Measurements from ENCODE around the gene AFF1.

AFF1 gene

DNA sequence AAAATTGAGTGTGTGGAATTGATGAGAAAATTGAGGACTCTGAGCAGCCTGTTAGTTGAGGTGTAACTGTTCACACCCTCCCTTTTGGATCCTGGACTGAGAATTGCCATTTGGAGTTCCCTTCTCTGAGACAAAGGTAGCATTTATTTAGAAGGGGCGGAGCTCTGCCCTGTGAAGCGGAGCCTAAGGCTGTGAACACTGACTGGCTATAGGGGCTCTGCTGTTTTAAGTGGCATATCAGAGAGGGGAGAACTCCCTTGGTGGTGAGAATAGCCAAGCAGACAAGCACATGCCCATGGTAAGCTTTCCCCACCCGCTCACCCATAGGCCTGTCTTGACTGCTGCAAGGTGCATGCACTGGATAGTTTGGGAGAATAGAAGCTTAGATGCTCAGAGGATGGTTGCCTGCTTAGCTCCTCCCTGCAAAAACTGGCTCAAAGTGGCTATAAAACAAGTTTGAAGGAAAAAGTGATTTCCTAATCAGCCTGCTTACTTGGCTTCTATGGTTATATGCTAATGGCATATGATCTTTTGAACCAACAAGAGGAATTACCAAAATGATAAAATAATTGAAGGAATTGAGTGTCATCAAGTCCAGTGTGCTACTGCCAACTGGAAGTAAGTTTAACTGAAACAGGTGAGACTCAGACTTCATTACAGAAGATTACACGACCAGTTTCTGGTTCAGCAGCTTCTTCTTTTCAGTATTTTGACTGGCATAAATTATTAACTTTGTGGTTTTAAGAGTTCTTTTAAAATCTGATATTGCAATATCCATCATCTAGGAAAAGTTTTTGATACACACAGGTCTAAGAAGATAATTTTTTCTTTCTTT lies 108.4 kb downstream of the AFF1 start:
- CTCF ChIA-PET, result interaction anchor here (1.3 to 1.7 kb wide), 2 partner anchors 11 to 121 kb away, joined by 4 read pairs; no protein-coding TSS in a partner anchor
- Mint-ChIP-seq H3K4me1 (peaks cover 25% of the 10 kb centered on the region), H3K27ac (no peak overlapping the region), H3K27me3 (no peaks in the 10 kb centered on the region), H3K36me3 (peaks cover 17% of the 10 kb centered on the region), H3K4me3 (no peak overlapping the region), H3K9me3 (no peaks in the 10 kb centered on the region)
- DNase-seq, result no peak

DNA sequence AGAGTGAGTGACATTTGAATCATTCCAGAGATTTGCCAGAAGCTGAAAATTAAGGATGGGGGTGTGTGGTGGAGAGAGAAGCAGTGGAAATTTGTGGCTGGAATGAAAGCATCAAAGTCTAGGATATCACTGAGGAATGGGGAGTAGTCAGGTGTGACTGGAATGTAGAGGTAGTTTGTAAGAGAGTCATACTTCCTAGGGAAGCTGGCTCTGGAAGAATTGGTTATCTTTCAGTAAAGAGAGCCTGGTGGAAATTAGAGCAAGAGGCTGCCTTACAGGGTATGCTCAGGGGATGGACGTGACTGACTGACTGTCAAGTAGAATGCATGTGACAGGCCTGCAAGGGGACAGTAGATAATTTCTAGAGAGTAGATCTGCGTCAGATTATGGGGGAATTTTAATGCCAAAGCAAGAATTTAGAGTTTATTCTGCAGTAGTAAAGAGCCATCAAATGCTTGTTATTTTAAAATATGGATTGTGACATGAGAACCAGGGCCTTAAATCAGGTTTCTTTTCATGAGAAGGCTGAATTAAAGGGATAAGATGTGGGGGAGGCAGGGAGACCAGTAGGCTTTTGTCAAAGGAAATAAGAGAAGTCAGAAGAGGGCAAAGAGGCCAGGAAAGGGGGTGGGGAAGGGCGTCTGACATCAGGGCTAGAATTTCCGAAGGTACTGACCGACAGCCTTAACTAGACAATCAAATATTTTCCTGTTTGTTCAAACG lies 109.9 kb downstream of the AFF1 start:
- Mint-ChIP-seq H3K27me3 (no peaks in the 10 kb centered on the region), H3K4me1 (peaks cover 25% of the 10 kb centered on the region), H3K9me3 (no peaks in the 10 kb centered on the region), H3K36me3 (peaks cover 26% of the 10 kb centered on the region), H3K27ac (no peak overlapping the region), H3K4me3 (no peak overlapping the region)
- no peak for DNase-seq
- CTCF ChIA-PET, result interaction anchor here (1.3 to 1.7 kb wide), 2 partner anchors 13 to 122 kb away, joined by 4 read pairs; no protein-coding TSS in a partner anchor

DNA sequence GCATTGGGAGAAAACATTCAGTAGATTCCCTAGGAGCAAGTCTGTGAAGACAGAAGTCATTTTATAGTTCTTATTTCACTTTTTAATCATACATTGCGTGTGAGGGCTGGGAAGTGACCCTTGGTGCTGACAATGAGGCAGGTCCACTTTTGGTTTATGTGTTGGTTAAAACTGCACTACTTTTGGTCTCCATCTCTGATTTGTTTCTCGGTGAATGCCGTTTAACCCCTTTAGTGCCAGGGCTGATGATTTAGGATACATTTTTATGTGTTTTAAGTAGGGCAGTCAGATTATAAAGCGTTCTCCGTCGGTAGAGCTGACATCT lies 110.4 kb downstream of the AFF1 start:
- Mint-ChIP-seq H3K27ac (no peak overlapping the region), H3K4me3 (no peak overlapping the region), H3K36me3 (peaks cover 26% of the 10 kb centered on the region), H3K9me3 (no peaks in the 10 kb centered on the region), H3K27me3 (no peaks in the 10 kb centered on the region), H3K4me1 (peaks cover 27% of the 10 kb centered on the region)
- CTCF ChIA-PET, result no interaction called here
- DNase-seq, result no peak

DNA sequence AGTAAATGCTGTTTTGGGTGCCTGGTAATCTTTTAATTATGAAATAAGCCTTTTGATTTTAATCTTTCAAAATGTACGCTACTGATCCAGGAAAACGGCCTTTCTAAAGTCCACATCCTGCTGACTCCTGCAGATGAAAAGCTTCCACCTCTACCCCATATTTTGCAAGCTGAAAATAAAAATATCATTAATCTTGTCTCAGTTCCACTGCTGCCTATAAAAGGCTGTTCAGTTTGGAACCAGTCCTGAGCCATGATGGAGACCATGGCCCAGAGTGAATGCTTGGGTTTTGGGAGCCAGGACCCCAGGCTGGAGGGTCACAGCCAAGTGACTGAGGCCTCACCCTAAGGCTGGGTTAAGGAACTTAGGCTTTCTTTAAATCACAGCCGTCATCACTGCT lies 110.8 kb downstream of the AFF1 start:
- no peaks in the 10 kb centered on the region for H3K27me3 Mint-ChIP-seq
- H3K4me1 Mint-ChIP-seq, result peaks cover 32% of the 10 kb centered on the region
- H3K27ac Mint-ChIP-seq, result no peak overlapping the region
- CTCF ChIA-PET, result no interaction called here
- peaks cover 30% of the 10 kb centered on the region for H3K36me3 Mint-ChIP-seq
- no peaks in the 10 kb centered on the region for H3K9me3 Mint-ChIP-seq
- no peak overlapping the region for H3K4me3 Mint-ChIP-seq
- DNase-seq, result no peak

DNA sequence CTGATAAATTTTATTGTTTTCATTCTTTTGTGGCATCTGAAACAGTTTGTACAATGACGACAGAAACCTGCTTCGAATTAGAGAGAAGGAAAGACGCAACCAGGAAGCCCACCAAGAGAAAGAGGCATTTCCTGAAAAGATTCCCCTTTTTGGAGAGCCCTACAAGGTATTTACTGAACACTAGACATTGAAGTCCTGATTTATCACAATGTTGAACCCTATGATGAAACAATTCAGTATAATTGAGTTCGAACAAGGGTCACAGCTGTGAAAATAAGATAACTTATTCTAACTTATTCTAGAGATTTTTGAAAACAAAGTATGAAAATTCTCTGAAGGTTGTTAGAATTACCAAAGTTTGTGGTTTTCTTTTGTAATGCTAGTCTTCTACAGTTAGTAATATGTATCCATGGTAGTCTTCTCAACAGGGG lies 111.3 kb downstream of the AFF1 start:
- H3K27ac Mint-ChIP-seq, result no peak overlapping the region
- CTCF ChIA-PET, result no interaction called here
- peaks cover 34% of the 10 kb centered on the region for H3K4me1 Mint-ChIP-seq

DNA sequence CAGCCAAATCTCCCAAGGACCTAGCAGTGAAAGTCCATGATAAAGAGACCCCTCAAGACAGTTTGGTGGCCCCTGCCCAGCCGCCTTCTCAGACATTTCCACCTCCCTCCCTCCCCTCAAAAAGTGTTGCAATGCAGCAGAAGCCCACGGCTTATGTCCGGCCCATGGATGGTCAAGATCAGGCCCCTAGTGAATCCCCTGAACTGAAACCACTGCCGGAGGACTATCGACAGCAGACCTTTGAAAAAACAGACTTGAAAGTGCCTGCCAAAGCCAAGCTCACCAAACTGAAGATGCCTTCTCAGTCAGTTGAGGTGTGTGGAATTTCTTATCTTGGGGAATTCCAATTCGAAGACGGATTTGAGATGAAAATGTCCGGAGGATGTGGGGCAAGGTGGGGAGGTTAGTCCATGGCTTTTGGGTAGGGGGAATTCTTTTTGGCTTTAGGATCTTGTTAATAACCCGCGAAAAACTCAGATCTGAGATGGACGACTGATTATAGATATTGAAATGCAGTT lies 112.5 kb downstream of the AFF1 start:
- Mint-ChIP-seq H3K4me3 (no peak overlapping the region), H3K27ac (no peak overlapping the region), H3K9me3 (no peaks in the 10 kb centered on the region), H3K4me1 (peaks cover 25% of the 10 kb centered on the region), H3K27me3 (no peaks in the 10 kb centered on the region), H3K36me3 (peaks cover 42% of the 10 kb centered on the region)
- DNase-seq, result no peak
- CTCF ChIA-PET, result no interaction called here

More for the DNA sequence above, 111.3 kb downstream of the AFF1 start:
- Mint-ChIP-seq H3K36me3 (peaks cover 35% of the 10 kb centered on the region), H3K4me3 (no peak overlapping the region), H3K27me3 (no peaks in the 10 kb centered on the region), H3K9me3 (no peaks in the 10 kb centered on the region)
- DNase-seq, result no peak

DNA sequence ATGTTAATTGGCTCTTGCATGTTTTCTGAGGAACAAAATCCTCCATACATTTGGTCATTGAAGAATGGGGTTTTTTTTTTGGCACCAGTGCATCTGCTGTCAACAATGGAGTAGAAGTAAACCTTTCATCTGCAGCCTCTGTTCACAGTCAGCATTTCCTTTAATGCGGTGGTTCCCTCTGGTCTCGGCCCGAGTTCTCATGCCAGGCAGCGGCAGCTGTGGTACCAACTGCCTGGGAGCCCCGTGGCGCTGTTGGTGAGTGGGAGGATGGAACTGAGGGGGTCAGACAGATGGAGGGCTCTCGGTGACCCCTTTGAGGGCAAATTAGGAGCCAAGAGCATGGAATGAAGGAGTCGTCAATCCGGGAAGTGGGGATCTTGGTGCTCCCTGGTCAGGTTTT lies 114.7 kb downstream of the AFF1 start:
- Mint-ChIP-seq H3K4me1 (peaks cover 21% of the 10 kb centered on the region), H3K9me3 (no peaks in the 10 kb centered on the region), H3K4me3 (no peak overlapping the region), H3K27ac (peak overlapping the region; percentile 24), H3K27me3 (no peaks in the 10 kb centered on the region), H3K36me3 (peaks cover 52% of the 10 kb centered on the region)
- CTCF ChIA-PET, result no interaction called here
- no peak for DNase-seq

DNA sequence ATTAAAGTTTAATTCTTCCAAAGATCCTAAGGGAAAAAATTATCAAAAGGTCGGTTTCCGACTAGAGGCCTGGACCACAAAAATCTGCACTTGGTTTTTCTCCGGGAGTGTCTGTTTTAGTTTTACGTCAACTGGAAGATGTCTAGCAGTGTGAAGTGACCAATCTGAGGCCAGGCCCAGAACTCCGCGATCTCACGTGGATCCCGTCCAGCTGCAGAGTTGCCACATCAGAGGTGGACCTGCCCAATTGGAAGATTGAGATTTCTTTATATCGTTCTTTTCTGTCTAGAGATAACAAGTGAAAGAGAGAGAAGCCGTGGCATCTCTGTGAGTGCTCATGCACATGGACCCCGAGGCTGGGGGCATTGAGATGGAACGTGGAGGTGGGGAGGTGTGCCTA lies 115.8 kb downstream of the AFF1 start:
- Mint-ChIP-seq H3K27me3 (no peaks in the 10 kb centered on the region), H3K9me3 (no peaks in the 10 kb centered on the region), H3K4me3 (no peak overlapping the region), H3K36me3 (peaks cover 56% of the 10 kb centered on the region), H3K27ac (no peak overlapping the region), H3K4me1 (peaks cover 26% of the 10 kb centered on the region)
- CTCF ChIA-PET, result interaction anchor here (0.6 kb wide), 1 partner anchor 13 kb away, joined by 3 read pairs; no protein-coding TSS in a partner anchor
- no peak for DNase-seq

DNA sequence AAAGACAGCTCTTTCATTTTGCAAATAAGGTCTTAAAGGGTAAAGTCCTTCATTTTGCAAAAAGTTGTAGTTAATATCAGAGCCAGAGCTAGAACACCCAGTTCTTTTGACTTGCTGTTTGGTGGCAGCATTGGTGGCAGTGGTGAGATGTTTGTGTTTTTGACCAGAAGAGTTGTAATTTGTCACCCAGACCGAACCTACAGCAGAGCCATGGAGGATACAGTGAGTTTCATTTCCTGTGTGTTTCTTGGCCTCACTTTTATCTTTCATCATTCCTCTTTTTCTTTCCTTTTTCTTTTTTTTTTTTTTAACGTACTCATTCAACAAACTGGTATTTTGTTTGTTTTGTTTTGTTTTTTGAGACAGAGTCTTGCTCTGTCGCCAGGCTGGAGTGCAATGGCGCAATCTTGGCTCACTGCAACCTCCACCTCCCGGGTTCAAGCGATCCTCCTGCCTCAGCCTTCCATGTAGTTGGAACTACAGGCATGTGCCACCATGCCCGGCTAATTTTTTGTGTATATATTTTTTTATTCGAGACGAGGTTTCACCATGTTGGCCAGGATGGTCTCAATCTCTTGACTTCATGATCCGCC lies 116.4 kb downstream of the AFF1 start:
- CTCF ChIA-PET, result no interaction called here
- H3K9me3 Mint-ChIP-seq, result no peaks in the 10 kb centered on the region
- H3K36me3 Mint-ChIP-seq, result peaks cover 59% of the 10 kb centered on the region
- DNase-seq, result no peak
- no peak overlapping the region for H3K27ac Mint-ChIP-seq
- H3K4me1 Mint-ChIP-seq, result peaks cover 26% of the 10 kb centered on the region
- no peaks in the 10 kb centered on the region for H3K27me3 Mint-ChIP-seq
- H3K4me3 Mint-ChIP-seq, result no peak overlapping the region

DNA sequence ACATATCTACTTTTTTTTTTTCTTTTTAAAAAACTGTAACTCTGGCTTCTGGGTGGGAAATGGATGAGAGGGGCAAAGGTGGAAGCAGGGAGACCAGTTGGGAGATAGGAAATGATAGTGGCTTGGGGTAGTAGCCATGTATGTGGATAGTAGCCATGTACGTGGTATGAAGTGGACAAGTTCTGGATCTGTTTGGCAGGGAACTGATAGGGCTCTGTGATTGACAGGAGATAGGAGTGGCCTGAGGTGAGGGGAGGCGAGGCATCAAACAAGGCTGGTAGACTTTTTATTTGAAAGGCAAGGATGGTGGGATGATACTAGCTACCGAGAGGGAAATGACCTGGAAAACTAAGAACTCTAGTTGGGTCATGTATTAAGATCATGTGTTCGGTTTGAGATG lies 117.8 kb downstream of the AFF1 start:
- Mint-ChIP-seq H3K36me3 (peaks cover 49% of the 10 kb centered on the region), H3K27me3 (no peaks in the 10 kb centered on the region), H3K4me3 (no peak overlapping the region), H3K4me1 (peaks cover 29% of the 10 kb centered on the region), H3K27ac (no peak overlapping the region), H3K9me3 (no peaks in the 10 kb centered on the region)
- DNase-seq, result no peak
- CTCF ChIA-PET, result no interaction called here

DNA sequence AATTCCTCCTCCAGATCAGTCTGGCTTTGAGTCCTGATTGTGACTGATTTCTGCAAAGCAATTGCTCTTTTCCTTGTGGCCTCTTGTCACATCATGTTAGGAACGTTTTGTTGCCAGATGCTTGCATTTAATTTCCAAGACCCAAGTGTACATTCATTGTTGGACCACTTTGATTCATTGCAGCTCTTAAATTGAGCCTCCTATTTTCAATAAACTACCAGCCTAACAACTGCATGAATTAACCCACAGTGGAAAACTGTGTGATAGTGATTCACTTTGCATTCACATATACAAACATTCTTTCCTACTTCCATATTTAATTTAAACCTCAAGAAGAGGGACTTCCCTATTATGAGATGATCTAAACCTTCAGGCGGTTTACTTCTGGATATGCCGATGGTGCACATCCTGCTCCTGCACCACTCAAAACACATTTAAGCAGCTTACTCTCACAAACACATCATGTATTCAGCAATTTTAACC lies 118.4 kb downstream of the AFF1 start:
- H3K9me3 Mint-ChIP-seq, result no peaks in the 10 kb centered on the region
- CTCF ChIA-PET, result no interaction called here
- H3K36me3 Mint-ChIP-seq, result peaks cover 50% of the 10 kb centered on the region
- peaks cover 33% of the 10 kb centered on the region for H3K4me1 Mint-ChIP-seq
- no peak for DNase-seq
- no peak overlapping the region for H3K27ac Mint-ChIP-seq
- no peaks in the 10 kb centered on the region for H3K27me3 Mint-ChIP-seq
- no peak overlapping the region for H3K4me3 Mint-ChIP-seq

DNA sequence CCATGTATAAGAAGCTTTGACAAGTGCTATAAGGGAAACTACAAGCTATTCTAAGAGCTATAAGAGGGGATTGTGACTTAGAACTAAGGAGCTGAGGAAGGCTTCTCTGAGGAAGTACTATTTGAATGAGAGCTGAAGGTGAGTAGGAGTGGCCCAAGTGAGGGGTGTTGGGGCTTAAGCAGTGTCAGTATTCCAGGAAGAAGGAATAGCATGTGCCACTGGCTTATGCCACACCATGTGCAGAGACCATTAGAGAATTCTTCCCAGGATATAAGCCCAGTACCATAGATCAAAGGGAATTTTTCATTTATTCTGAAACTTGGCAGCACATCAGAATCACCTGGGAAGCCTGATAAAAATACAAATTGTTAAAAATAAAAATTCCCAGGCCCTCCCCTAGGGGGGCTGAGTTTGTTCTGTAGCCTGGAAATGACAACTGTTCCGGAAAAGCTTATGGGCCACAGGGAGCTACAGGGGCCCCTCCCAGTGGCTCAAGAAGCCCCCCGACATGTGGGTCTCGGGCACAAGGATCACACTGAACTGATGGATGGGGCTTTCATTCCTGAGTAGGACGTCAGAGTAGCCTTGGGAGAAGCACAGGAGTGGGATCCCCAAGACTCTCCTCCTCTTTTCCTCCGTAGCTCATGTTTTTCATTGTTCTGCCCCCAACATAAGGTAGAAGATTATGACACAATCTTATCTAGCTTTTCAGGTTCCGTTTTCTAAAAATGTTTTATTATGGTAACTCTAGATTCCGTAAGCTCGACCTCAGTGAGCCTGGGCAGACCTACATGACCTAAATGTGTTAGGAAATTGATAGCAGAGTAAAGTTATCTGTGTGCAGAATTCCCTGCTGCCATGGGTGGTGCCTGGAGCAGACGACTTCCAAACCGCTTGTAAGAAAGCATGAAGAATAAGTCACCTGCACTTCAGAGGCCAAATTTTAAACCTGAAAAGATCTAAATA lies 119.3 kb downstream of the AFF1 start:
- Mint-ChIP-seq H3K9me3 (no peaks in the 10 kb centered on the region), H3K27me3 (no peaks in the 10 kb centered on the region), H3K36me3 (peaks cover 51% of the 10 kb centered on the region), H3K4me3 (no peak overlapping the region), H3K27ac (no peak overlapping the region), H3K4me1 (peaks cover 42% of the 10 kb centered on the region)
- no peak for DNase-seq
- CTCF ChIA-PET, result no interaction called here

DNA sequence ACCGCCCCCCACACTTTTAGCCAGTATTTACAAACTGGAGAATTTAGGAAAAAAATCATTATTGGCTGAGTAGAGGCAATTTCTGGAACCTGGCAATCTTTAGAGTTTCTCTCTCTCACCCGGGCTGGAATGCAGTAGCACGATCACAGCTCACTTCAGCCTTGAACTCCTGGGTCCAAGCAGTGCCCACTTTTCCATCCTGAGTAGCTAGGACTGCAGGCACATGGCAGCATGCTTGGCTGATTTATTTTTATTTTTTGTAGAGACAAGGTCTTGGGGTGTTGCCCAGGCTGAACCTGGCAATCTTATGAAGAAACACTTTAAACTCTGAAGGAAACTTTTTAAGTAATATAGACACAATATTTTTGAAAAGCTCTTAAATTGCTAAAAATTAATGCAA lies 120.1 kb downstream of the AFF1 start:
- peaks cover 54% of the 10 kb centered on the region for H3K36me3 Mint-ChIP-seq
- no peaks in the 10 kb centered on the region for H3K27me3 Mint-ChIP-seq
- no peak overlapping the region for H3K4me3 Mint-ChIP-seq
- no peak overlapping the region for H3K27ac Mint-ChIP-seq
- peaks cover 41% of the 10 kb centered on the region for H3K4me1 Mint-ChIP-seq
- H3K9me3 Mint-ChIP-seq, result no peaks in the 10 kb centered on the region
- DNase-seq, result no peak
- CTCF ChIA-PET, result no interaction called here

DNA sequence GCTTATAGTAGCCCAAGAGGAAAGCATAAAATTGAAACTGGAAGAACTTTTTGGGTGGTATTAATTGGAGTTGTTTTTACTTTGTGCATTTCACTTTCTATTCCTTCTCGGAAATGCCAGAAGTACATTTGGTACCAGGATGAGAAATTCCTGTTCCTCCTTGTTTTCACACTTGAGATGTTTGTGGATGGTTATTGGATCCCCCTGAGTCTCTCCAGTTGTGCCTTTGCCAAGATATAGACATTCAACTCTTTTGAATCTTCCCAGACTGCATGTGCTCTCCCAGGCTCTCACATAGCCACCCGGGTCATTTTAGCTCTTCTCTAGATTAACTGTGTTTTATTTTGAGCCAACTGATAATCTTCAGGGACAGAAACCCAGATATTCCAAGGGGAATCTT lies 120.5 kb downstream of the AFF1 start:
- no peak overlapping the region for H3K27ac Mint-ChIP-seq
- no peak for DNase-seq
- H3K9me3 Mint-ChIP-seq, result no peaks in the 10 kb centered on the region
- H3K4me3 Mint-ChIP-seq, result no peak overlapping the region
- peaks cover 53% of the 10 kb centered on the region for H3K36me3 Mint-ChIP-seq
- H3K4me1 Mint-ChIP-seq, result peaks cover 38% of the 10 kb centered on the region
- H3K27me3 Mint-ChIP-seq, result no peaks in the 10 kb centered on the region
- CTCF ChIA-PET, result no interaction called here
